NOMO-1 treated with dmso at 0.1 percent for 144 hours (cell line): ENCODE measurements around the gene LUC7L3.
"Not testable (repeated sequence)": the region's sequence is repeated elsewhere in the genome, so short reads cannot be mapped to it uniquely, and the experiment has no call there.

Source experiments
- DNase-seq: peaks from one replicate; lab custom pipeline; 2025; ENCODE audit not compliant: unreplicated experiment; lab: John Stamatoyannopoulos, UW

Gene LUC7L3

GRCh38 chr17:50719144-50719923, at the start of gene LUC7L3:
TSS of gene LUC7L3 (plus strand) at chr17:50719603. CDS start at chr17:50719733, 130 bp downstream.
- DNase-seq = peak; percentile 91

GRCh38 chr17:50672071-50672470, 47.3 kb upstream of the LUC7L3 start:
- no peak for DNase-seq

GRCh38 chr17:50672831-50673551, 46.4 kb upstream of the LUC7L3 start:
- no peak for DNase-seq

- DNase-seq = no peak
Measured at GRCh38 chr17:50675190-50675589, 44.2 kb upstream of the LUC7L3 start.

GRCh38 chr17:50675627-50676026, 43.8 kb upstream of the LUC7L3 start:
- DNase-seq = no peak

- DNase-seq = no peak
Measured at GRCh38 chr17:50676065-50676975, 43.1 kb upstream of the LUC7L3 start.

GRCh38 chr17:50677851-50678375, 41.5 kb upstream of the LUC7L3 start:
- no peak for DNase-seq

GRCh38 chr17:50679008-50679544, 40.3 kb upstream of the LUC7L3 start:
- no peak for DNase-seq

GRCh38 chr17:50680126-50680525, 39.3 kb upstream of the LUC7L3 start:
- no peak for DNase-seq

- not testable (repeated sequence) for DNase-seq
Measured at GRCh38 chr17:50680543-50681262, 38.7 kb upstream of the LUC7L3 start.

- DNase-seq = peak; percentile 12
Measured at GRCh38 chr17:50681263-50682200, 37.9 kb upstream of the LUC7L3 start.

- DNase-seq = no peak
Measured at GRCh38 chr17:50682441-50682840, 37.0 kb upstream of the LUC7L3 start.

- DNase-seq = no peak
Measured at GRCh38 chr17:50682938-50683337, 36.5 kb upstream of the LUC7L3 start.

- no peak for DNase-seq
Measured at GRCh38 chr17:50683434-50684287, 35.7 kb upstream of the LUC7L3 start.

GRCh38 chr17:50684288-50684611, 35.2 kb upstream of the LUC7L3 start:
- no peak for DNase-seq

GRCh38 chr17:50684612-50685333, 34.6 kb upstream of the LUC7L3 start:
- no peak for DNase-seq

- DNase-seq = no peak
Measured at GRCh38 chr17:50685334-50685665, 34.1 kb upstream of the LUC7L3 start.
